KMS-11 (cell line): ENCODE data around the gene ARHGEF37.

Experiments
- H2AFZ ChIP-seq: fragments of 200-600 bp; sonication (generic); 2 replicates; pipeline ENCODE4 v1.6.1; 2016; ENCODE audit warnings: antibody characterized with exemption, mixed run types, low read depth
- H3K27ac ChIP-seq: fragments of 200-600 bp; sonication (generic); 2 replicates; pipeline ENCODE4 v1.6.1; 2016; ENCODE audit warnings: mild to moderate bottlenecking, mixed run types
- H3K27me3 ChIP-seq: fragments of 200-600 bp; sonication (generic); 2 replicates; pipeline ENCODE4 v1.6.1; 2017; ENCODE audit warnings: mild to moderate bottlenecking, low read depth, mixed run types, moderate library complexity; ENCODE audit not compliant: insufficient read depth
- H3K36me3 ChIP-seq: fragments of 200-600 bp; sonication (generic); 2 replicates; pipeline ENCODE4 v1.6.1; 2017; ENCODE audit warnings: mild to moderate bottlenecking, mixed run types; ENCODE audit not compliant: insufficient read depth
- H3K4me1 ChIP-seq: fragments of 200-600 bp; sonication (generic); 2 replicates; pipeline ENCODE4 v1.6.1; 2016; ENCODE audit warnings: mild to moderate bottlenecking, low read depth, mixed run types; ENCODE audit not compliant: poor library complexity, severe bottlenecking
- H3K4me2 ChIP-seq: fragments of 200-600 bp; sonication (generic); 2 replicates; pipeline ENCODE4 v1.7.0; 2016; ENCODE audit warnings: mild to moderate bottlenecking, mixed run types
- H3K4me3 ChIP-seq: fragments of 200-600 bp; sonication (generic); IDR thresholded peaks from 2 replicates; pipeline ENCODE4 v1.6.1; 2017; ENCODE audit warnings: low read depth, low read length, mixed read lengths; ENCODE audit not compliant: insufficient read depth
- H3K79me2 ChIP-seq: fragments of 200-600 bp; sonication (generic); 2 replicates; pipeline ENCODE4 v1.6.1; 2016; ENCODE audit warnings: low read depth, mixed run types; ENCODE audit not compliant: insufficient read depth
- H3K9ac ChIP-seq: fragments of 200-600 bp; sonication (generic); 2 replicates; pipeline ENCODE4 v1.6.1; 2016; ENCODE audit warnings: mild to moderate bottlenecking, mixed run types
- H4K20me1 ChIP-seq: fragments of 200-600 bp; sonication (generic); 2 replicates; pipeline ENCODE4 v1.6.1; 2016; ENCODE audit warnings: mild to moderate bottlenecking, mixed run types; ENCODE audit not compliant: insufficient read depth
- TF ChIP-seq, protein P1 (sequence below): fragments of 200-600 bp; sonication (generic); conservative IDR thresholded peaks from 2 replicates; pipeline ENCODE4 v1.6.1; 2017; ENCODE audit warnings: low read depth, mild to moderate bottlenecking, antibody characterized with exemption, low read length, moderate library complexity, mixed read lengths

ARHGEF37 gene

GRCh38 chr5:149656576-149657182 is 75.4 kb downstream of the ARHGEF37 start:
- H3K27me3 ChIP-seq = no peaks in the 10 kb centered on the region
- H3K4me3 ChIP-seq = no peak overlapping the region
- no peak overlapping the region for H3K9ac ChIP-seq
- no peaks in the 10 kb centered on the region for H3K4me1 ChIP-seq
- no peaks in the 10 kb centered on the region for H4K20me1 ChIP-seq
- no peak overlapping the region for H3K4me2 ChIP-seq
- TF ChIP-seq, protein P1, sequence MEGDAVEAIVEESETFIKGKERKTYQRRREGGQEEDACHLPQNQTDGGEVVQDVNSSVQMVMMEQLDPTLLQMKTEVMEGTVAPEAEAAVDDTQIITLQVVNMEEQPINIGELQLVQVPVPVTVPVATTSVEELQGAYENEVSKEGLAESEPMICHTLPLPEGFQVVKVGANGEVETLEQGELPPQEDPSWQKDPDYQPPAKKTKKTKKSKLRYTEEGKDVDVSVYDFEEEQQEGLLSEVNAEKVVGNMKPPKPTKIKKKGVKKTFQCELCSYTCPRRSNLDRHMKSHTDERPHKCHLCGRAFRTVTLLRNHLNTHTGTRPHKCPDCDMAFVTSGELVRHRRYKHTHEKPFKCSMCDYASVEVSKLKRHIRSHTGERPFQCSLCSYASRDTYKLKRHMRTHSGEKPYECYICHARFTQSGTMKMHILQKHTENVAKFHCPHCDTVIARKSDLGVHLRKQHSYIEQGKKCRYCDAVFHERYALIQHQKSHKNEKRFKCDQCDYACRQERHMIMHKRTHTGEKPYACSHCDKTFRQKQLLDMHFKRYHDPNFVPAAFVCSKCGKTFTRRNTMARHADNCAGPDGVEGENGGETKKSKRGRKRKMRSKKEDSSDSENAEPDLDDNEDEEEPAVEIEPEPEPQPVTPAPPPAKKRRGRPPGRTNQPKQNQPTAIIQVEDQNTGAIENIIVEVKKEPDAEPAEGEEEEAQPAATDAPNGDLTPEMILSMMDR = peak; percentile 68
- no peak overlapping the region for H3K27ac ChIP-seq
- H2AFZ ChIP-seq = no peak overlapping the region
- H3K36me3 ChIP-seq = no peaks in the 10 kb centered on the region
- no peaks in the 10 kb centered on the region for H3K79me2 ChIP-seq

- Histone ChIP-seq H3K4me3 (no peak overlapping the region), H3K4me1 (no peaks in the 10 kb centered on the region), H3K27me3 (no peaks in the 10 kb centered on the region), H3K4me2 (no peak overlapping the region), H3K79me2 (no peaks in the 10 kb centered on the region), H3K9ac (no peak overlapping the region), H4K20me1 (no peaks in the 10 kb centered on the region), H3K27ac (no peak overlapping the region), H2AFZ (no peak overlapping the region), H3K36me3 (no peaks in the 10 kb centered on the region)
- TF ChIP-seq, protein P1 = no peak
Measured at GRCh38 chr5:149657324-149657723, 76.0 kb downstream of the ARHGEF37 start.

- no peaks in the 10 kb centered on the region for H3K79me2 ChIP-seq
- no peak overlapping the region for H2AFZ ChIP-seq
- no peaks in the 10 kb centered on the region for H3K36me3 ChIP-seq
- H3K27ac ChIP-seq = no peak overlapping the region
- TF ChIP-seq, protein P1 = no peak
- H3K4me3 ChIP-seq = no peak overlapping the region
- H3K4me2 ChIP-seq = no peak overlapping the region
- no peaks in the 10 kb centered on the region for H3K4me1 ChIP-seq
- H3K9ac ChIP-seq = no peak overlapping the region
- no peaks in the 10 kb centered on the region for H4K20me1 ChIP-seq
- H3K27me3 ChIP-seq = no peaks in the 10 kb centered on the region
Measured at GRCh38 chr5:149658299-149658698, 77.0 kb downstream of the ARHGEF37 start.

DNA sequence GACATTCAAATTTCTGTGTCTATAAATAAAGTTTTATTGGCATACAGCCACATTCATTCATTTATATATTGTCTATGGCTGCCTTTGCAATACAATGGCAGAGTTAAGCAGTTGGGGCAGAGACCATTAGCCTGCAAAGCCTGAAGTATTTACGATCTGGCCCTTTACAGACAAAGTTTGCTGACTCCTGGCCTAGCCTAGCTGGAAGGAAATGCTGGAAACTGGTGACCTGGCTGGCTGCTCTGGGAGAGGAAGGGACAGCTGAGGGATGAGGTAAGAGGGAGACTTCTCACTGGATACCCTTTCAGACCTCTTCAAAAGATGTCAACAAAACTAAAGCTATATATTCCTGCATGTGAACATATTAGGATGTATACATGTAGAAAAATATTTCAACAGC is 82.8 kb downstream of the ARHGEF37 start:
- Histone ChIP-seq H3K27ac (no peak overlapping the region), H2AFZ (no peak overlapping the region), H3K9ac (no peak overlapping the region), H3K79me2 (no peaks in the 10 kb centered on the region), H3K27me3 (no peaks in the 10 kb centered on the region), H3K36me3 (no peaks in the 10 kb centered on the region), H3K4me3 (no peak overlapping the region), H3K4me2 (no peak overlapping the region), H4K20me1 (no peaks in the 10 kb centered on the region), H3K4me1 (no peaks in the 10 kb centered on the region)
- TF ChIP-seq, protein P1 = no peak
